Measurements from ENCODE around the gene DRC1. TPM values are rescaled to one million over a fixed set of nuclear protein-coding genes. Genes with fewer than 3 reads are reported as not detected.

The DRC1 gene
- total and polyA plus RNA-seq, 2 of the 4 experiments (the other 2 are of a cell fraction) = 0.18 TPM; not detected in 1

DNA sequence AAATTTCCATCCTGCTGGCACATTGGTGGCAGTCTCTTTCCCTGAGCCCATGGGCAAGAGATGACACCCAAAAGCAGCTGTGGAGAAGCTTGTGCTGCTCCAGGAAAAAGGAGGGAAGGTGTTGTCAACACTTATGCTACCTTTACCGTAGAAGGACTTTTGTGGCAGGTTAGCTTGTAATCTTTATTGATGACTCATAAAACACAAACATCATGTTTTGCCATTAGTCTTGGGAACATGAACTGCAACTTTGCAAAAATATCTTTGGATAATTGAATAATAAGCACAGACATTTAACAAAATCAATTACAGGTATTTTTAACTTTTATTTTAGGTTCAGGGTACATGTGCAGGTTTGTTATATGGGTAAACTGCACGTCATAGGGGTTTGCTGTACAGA, 33.4 kb downstream of the DRC1 start:
- Histone ChIP-seq H3K18ac (ENCODE audit: low read depth, low read length) (no peak overlapping the region), H3K4me2 (ENCODE audit: low read depth, low read length) (no peak overlapping the region), H4K20me1 (ENCODE audit: insufficient read depth, low read length) (no peaks in the 10 kb centered on the region), H2AFZ (replicated peaks; ENCODE audit: low read length, poor library complexity) (no peak overlapping the region), H3K27ac (ENCODE audit: insufficient read depth, low read length) (no peak overlapping the region), H4K91ac (ENCODE audit: insufficient read depth, low read depth, low read length) (no peak overlapping the region), H3K27me3 (ENCODE audit: control insufficient read depth, insufficient read depth, low read length) (peaks cover 17% of the 10 kb centered on the region), H3K23ac (ENCODE audit: low read depth, low read length) (no peak overlapping the region), H3K9ac (ENCODE audit: low read depth, low read length) (no peak overlapping the region), H2BK120ac (ENCODE audit: low read depth, low read length) (no peak overlapping the region), H2BK20ac (ENCODE audit: low read depth, low read length) (no peak overlapping the region), H2BK5ac (ENCODE audit: low read depth, low read length, poor library complexity, severe bottlenecking) (no peak overlapping the region), H3K79me1 (ENCODE audit: low read depth in 1 of 2, low read length in 2 of 2) (no peaks in the 10 kb centered on the region), H3K36me3 (ENCODE audit: control insufficient read depth, insufficient read depth, low read length) (no peaks in the 10 kb centered on the region), H3K9me3 (ENCODE audit: control insufficient read depth, insufficient read depth, low read length) (no peaks in the 10 kb centered on the region), H4K5ac (ENCODE audit: low read depth, low read length) (no peak overlapping the region), H3K9me1 (ENCODE audit: insufficient read depth, low read length) (no peaks in the 10 kb centered on the region), H3K4ac (ENCODE audit: low read depth, low read length) (no peak overlapping the region), H3K56ac (ENCODE audit: extremely low read depth, insufficient read depth, low read length) (no peak overlapping the region), H3K4me1 (ENCODE audit: control insufficient read depth, insufficient read depth, low read length) (no peaks in the 10 kb centered on the region), H2BK15ac (ENCODE audit: low read depth, low read length) (no peak overlapping the region), H2AK9ac (replicated peaks; ENCODE audit: low read depth, low read length, poor library complexity) (no peak overlapping the region), H3K14ac (replicated peaks; ENCODE audit: low read depth, low read length) (no peak overlapping the region), H2AK5ac (ENCODE audit: low read depth, low read length) (no peak overlapping the region), H3K4me3 (ENCODE audit: insufficient read depth, low read depth, low read length) (no peak overlapping the region), H4K8ac (ENCODE audit: low read depth in 2 of 2, low read length in 2 of 2) (no peak overlapping the region)
- in situ Hi-C loops (cut with MboI; ENCODE audit: low sequenced_read_pairs) (no loop called here), dilution Hi-C loops (cut with HindIII; ENCODE audit: low sequenced_read_pairs, unreplicated experiment) (no loop called here), intact Hi-C loops (cut with micrococcal nuclease) (no loop called here)
- ChIA-PET CTCF (interaction anchor here (0.6 to 0.7 kb wide), 2 partner anchors 9 to 85 kb away, joined by 3 to 5 read pairs; no protein-coding TSS in a partner anchor), POLR2A (ENCODE audit: unreplicated experiment) (no interaction called here)
- DNase-seq = no peak
- TF ChIP-seq ELK1 (IDR thresholded peaks at IDR 0.05; ENCODE audit: borderline replicate concordance, low read depth, low read length) (no peak), CTCF (conservative IDR thresholded peaks at IDR 0.05; ENCODE audit: low read depth, low read length) (no peak), MAFK (IDR thresholded peaks at IDR 0.05; ENCODE audit: low read depth, low read length) (no peak), CEBPB (IDR thresholded peaks at IDR 0.05; ENCODE audit: low read depth, low read length) (no peak), RCOR1 (IDR thresholded peaks at IDR 0.05; ENCODE audit: insufficient replicate concordance, low read length) (no peak), BHLHE40 (IDR thresholded peaks at IDR 0.05; ENCODE audit: low read depth, low read length) (no peak), MAZ (IDR thresholded peaks at IDR 0.05; ENCODE audit: borderline replicate concordance, low read depth, low read length) (no peak), SMC3 (IDR thresholded peaks at IDR 0.05; ENCODE audit: low read depth, low read length) (no peak)
- TF ChIP-seq, protein P1, sequence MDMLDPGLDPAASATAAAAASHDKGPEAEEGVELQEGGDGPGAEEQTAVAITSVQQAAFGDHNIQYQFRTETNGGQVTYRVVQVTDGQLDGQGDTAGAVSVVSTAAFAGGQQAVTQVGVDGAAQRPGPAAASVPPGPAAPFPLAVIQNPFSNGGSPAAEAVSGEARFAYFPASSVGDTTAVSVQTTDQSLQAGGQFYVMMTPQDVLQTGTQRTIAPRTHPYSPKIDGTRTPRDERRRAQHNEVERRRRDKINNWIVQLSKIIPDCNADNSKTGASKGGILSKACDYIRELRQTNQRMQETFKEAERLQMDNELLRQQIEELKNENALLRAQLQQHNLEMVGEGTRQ (IDR thresholded peaks at IDR 0.05; ENCODE audit: low read depth, low read length) = no peak
- no TSS peak for BruUV-seq (replicated peaks)
- no peak for ATAC-seq (ENCODE audit: low read depth)
- WGBS, 2 experiments (ENCODE audit: extremely low coverage in 2 of 2, insufficient read length in 1 of 2) = no CpG with 5 or more reads among the region's 2 CpGs
